Karpas-422 (cell line): ENCODE data around the gene FAIM. TPM values are rescaled to one million over a fixed set of nuclear protein-coding genes. Genes with fewer than 3 reads are reported as not detected.

Experiments
- DNase-seq: peaks from one replicate; pipeline ENCODE4 v3.0.0-alpha.2; 2015
- H2AFZ ChIP-seq: fragments of 200-600 bp; sonication (generic); 2 replicates; pipeline ENCODE4 v1.6.1; 2014; ENCODE audit warnings: antibody characterized with exemption, low read length, mixed read lengths
- H3K27ac ChIP-seq: fragments of 200-600 bp; sonication (generic); 2 replicates; pipeline ENCODE4 v1.5.1; 2014; ENCODE audit warnings: mild to moderate bottlenecking, low read length, moderate library complexity
- H3K27me3 ChIP-seq: fragments of 200-600 bp; sonication (generic); 2 replicates; pipeline ENCODE4 v1.6.1; 2014; ENCODE audit warnings: low read length, mixed read lengths
- H3K36me3 ChIP-seq: fragments of 200-600 bp; sonication (generic); 2 replicates; pipeline ENCODE4 v1.6.1; 2014; ENCODE audit warnings: low read length, mixed read lengths; ENCODE audit not compliant: insufficient read depth
- H3K4me1 ChIP-seq: fragments of 200-600 bp; sonication (generic); 2 replicates; pipeline ENCODE4 v1.6.1; 2014; ENCODE audit warnings: mild to moderate bottlenecking, low read length, mixed read lengths
- H3K4me2 ChIP-seq: fragments of 200-600 bp; sonication (generic); 2 replicates; pipeline ENCODE4 v1.6.1; 2014; ENCODE audit warnings: low read length, low read depth, mild to moderate bottlenecking; ENCODE audit not compliant: poor library complexity, severe bottlenecking
- H3K4me3 ChIP-seq: fragments of 200-600 bp; sonication (generic); 2 replicates; pipeline ENCODE4 v1.5.1; 2014; ENCODE audit warnings: mild to moderate bottlenecking, antibody characterized with exemption, low read length, mixed read lengths
- H3K79me2 ChIP-seq: fragments of 200-600 bp; sonication (generic); 2 replicates; pipeline ENCODE4 v1.6.1; 2014; ENCODE audit warnings: mild to moderate bottlenecking, low read length, mixed read lengths
- H3K9ac ChIP-seq: fragments of 200-600 bp; sonication (generic); 2 replicates; pipeline ENCODE4 v1.6.0; 2014; ENCODE audit warnings: low read length
- H3K9me2 ChIP-seq: fragments of 200-600 bp; sonication (generic), shearing (Covaris generic); replicated peaks from 2 replicates; pipeline ENCODE4 v1.6.0; 2014; ENCODE audit warnings: mild to moderate bottlenecking, low read length, moderate library complexity; ENCODE audit not compliant: insufficient read depth
- H3K9me3 ChIP-seq: fragments of 300-700, 200-600 bp; sonication (generic); 2 replicates; pipeline ENCODE4 v1.6.1; 2014; ENCODE audit warnings: low read length, mixed read lengths
- H4K20me1 ChIP-seq: fragments of 200-600 bp; sonication (generic); 2 replicates; pipeline ENCODE4 v1.6.1; 2014; ENCODE audit warnings: mild to moderate bottlenecking, antibody characterized with exemption, low read length, low read depth; ENCODE audit not compliant: insufficient read depth
- total RNA-seq: library from RNA; depleted of rRNA; stranded (reverse); fragments of >200 nt; shearing (Covaris generic); gene quantifications from 2 replicates; pipeline ENCODE4 v1.2.3, GENCODE V29; 2014; ENCODE audit warnings: low replicate concordance

The FAIM gene
- total RNA-seq, 1 experiment from 2014 or later: 39.2 TPM

DNA sequence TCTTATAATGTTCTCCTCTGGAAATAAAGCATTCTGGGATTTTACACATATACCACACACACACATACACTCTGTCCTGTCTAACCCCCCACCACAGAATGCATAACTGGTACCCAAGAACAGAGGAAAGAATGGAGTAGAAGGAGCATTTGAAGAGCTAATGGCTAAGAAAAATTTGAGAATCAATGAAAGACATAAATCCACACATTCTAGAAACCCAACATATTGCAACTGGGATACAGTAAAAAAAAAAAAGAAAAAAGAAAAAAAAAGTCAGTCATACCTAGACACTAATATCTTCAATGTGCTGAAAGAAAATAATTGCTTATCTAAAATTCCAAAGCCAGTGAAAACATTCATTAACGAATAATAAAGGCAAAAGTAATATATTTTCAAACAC is 35.4 kb upstream of the FAIM start:
- Histone ChIP-seq H3K27ac (no peak overlapping the region), H3K79me2 (peaks cover 9% of the 10 kb centered on the region), H3K27me3 (no peaks in the 10 kb centered on the region), H3K4me3 (no peak overlapping the region), H3K9ac (no peak overlapping the region), H3K4me2 (no peak overlapping the region), H3K4me1 (peaks cover 6% of the 10 kb centered on the region), H3K9me3 (no peaks in the 10 kb centered on the region), H2AFZ (no peak overlapping the region), H3K9me2 (no peaks in the 10 kb centered on the region), H3K36me3 (no peaks in the 10 kb centered on the region), H4K20me1 (no peaks in the 10 kb centered on the region)
- DNase-seq: no peak

DNA sequence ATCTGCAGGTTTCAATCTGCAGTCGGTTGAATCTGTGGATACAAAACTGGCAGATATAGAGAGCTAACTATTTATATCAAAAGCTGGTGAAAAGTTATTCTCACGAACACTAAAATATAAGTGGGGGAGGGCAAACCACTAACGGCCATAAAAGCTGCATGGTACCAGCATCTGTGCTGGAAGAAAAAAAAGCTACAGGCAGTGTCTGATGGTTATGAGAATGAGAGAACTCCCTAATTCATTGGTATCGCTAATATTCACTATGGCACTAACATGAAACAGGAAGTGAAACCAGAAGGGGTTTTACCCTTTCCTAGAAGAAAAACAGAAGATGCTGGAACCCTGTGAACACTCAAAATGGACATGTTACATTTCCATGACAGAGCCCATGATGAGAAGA is 30.4 kb upstream of the FAIM start:
- Histone ChIP-seq H3K27me3 (no peaks in the 10 kb centered on the region), H3K27ac (no peak overlapping the region), H4K20me1 (no peaks in the 10 kb centered on the region), H3K9me3 (no peaks in the 10 kb centered on the region), H3K4me1 (peaks cover 24% of the 10 kb centered on the region), H3K4me3 (no peak overlapping the region), H2AFZ (no peak overlapping the region), H3K4me2 (peak overlapping the region; percentile 33), H3K36me3 (no peaks in the 10 kb centered on the region), H3K9me2 (no peaks in the 10 kb centered on the region), H3K9ac (no peak overlapping the region), H3K79me2 (peaks cover 21% of the 10 kb centered on the region)
- DNase-seq: peak; percentile 79

DNA sequence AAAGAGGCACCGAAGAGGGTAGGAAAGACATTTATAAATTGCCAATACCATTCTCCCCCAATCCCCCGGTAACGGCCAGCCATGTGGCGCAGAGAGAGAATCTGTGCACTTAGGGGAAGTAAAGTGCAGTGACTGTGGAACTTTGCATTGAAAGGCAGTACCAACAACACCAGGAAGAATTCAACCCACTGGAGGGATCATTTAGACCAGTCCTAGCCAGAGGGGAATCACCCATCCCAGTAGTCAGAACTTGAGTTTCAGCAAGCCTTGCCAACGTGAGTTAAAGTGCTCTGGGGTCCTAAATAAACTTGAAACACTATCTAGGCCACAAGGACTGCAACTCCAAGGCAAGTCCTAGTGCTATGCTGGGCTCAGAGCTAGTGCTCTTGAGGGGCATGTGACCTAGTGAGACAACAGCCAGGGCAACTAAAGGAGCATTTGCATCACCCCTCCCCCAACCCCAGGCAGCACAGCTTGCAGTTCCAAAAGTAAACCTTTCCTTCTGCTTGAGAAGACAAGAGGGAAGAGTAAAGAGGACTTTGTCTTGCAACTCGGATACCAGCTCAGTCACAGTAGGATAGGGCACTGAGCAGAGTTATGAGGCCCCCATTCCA is 29.5 kb upstream of the FAIM start:
- no peak overlapping the region for H3K27ac ChIP-seq
- H3K36me3 ChIP-seq: no peaks in the 10 kb centered on the region
- H2AFZ ChIP-seq: no peak overlapping the region
- H3K9ac ChIP-seq: no peak overlapping the region
- H3K9me3 ChIP-seq: no peaks in the 10 kb centered on the region
- no peaks in the 10 kb centered on the region for H4K20me1 ChIP-seq
- no peak overlapping the region for H3K4me3 ChIP-seq
- no peaks in the 10 kb centered on the region for H3K27me3 ChIP-seq
- peak overlapping the region; percentile 27 for H3K4me2 ChIP-seq
- H3K9me2 ChIP-seq: no peaks in the 10 kb centered on the region
- H3K4me1 ChIP-seq: peaks cover 24% of the 10 kb centered on the region
- H3K79me2 ChIP-seq: peaks cover 24% of the 10 kb centered on the region
- DNase-seq: no peak

DNA sequence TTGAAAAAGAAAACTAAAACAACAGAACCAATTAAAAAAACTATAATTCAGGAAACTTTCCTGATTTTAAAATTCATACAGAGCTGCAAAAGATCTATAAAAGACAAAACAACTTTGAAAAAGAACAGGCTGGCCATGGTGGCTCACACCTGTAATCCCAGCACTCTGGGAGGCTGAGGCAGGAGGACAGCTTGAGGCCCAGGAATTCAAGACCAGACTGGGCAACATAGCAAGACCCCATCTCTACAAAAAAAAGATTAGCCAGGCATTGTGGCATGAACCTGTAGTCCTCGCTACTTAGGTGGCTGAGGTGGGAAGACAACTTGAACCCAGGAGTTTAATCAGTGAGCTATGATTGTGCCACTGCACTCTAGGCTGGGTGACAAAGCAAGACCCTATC is 21.2 kb upstream of the FAIM start:
- DNase-seq: no peak
- Histone ChIP-seq H3K9ac (no peak overlapping the region), H3K4me3 (no peak overlapping the region), H3K4me1 (peaks cover 9% of the 10 kb centered on the region), H3K9me3 (no peaks in the 10 kb centered on the region), H3K4me2 (no peak overlapping the region), H3K27ac (no peak overlapping the region), H4K20me1 (no peaks in the 10 kb centered on the region), H3K27me3 (no peaks in the 10 kb centered on the region), H2AFZ (no peak overlapping the region), H3K9me2 (no peaks in the 10 kb centered on the region), H3K79me2 (peaks cover 36% of the 10 kb centered on the region), H3K36me3 (no peaks in the 10 kb centered on the region)

DNA sequence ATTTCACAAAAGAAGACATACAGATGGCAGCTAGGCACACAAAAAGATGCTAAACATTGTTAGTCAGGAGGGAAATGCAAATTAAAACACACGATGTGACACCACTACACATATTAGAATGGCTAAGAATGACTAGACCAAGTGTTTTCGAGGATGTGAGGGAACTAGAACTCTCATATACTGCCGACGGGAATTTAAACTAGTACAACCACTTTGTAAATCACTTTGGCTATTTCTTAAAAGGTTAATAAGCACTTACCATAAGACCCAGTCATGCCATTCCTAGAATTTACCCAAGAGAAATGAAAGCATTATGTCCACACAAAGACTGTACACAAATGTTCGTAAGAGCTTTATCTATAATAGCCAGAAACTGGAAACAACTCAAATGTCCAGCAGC is 20.1 kb upstream of the FAIM start:
- peaks cover 39% of the 10 kb centered on the region for H3K79me2 ChIP-seq
- H3K9ac ChIP-seq: no peak overlapping the region
- no peak for DNase-seq
- peaks cover 16% of the 10 kb centered on the region for H3K4me1 ChIP-seq
- no peaks in the 10 kb centered on the region for H3K9me3 ChIP-seq
- no peaks in the 10 kb centered on the region for H3K36me3 ChIP-seq
- H2AFZ ChIP-seq: no peak overlapping the region
- no peaks in the 10 kb centered on the region for H3K9me2 ChIP-seq
- H3K4me3 ChIP-seq: no peak overlapping the region
- no peak overlapping the region for H3K4me2 ChIP-seq
- H4K20me1 ChIP-seq: no peaks in the 10 kb centered on the region
- no peaks in the 10 kb centered on the region for H3K27me3 ChIP-seq
- H3K27ac ChIP-seq: no peak overlapping the region

DNA sequence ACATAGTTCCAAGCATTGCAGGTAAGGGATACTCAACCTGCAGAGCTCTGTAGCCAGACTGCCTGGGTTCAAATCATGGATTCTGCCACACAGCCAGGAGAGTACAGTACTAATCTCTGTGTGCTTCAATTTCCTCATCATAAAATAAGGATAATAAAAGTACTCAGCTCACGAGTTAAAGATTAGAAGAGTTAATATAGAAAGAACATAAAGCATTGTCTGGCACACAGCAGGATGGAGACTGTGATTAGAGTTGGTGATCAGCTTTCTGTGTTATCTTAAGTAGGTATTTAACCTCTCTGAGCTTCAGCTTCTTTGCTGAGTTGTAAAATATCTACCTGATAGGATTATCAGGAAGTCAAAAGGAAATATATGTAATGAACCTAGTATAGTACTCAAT is 17.2 kb upstream of the FAIM start:
- Histone ChIP-seq H3K9me3 (no peaks in the 10 kb centered on the region), H3K4me3 (no peak overlapping the region), H3K4me1 (peaks cover 32% of the 10 kb centered on the region), H3K79me2 (peaks cover 31% of the 10 kb centered on the region), H3K27ac (no peak overlapping the region), H3K36me3 (no peaks in the 10 kb centered on the region), H3K4me2 (peak overlapping the region; percentile 84), H3K9ac (no peak overlapping the region), H3K9me2 (no peaks in the 10 kb centered on the region), H3K27me3 (no peaks in the 10 kb centered on the region), H2AFZ (no peak overlapping the region), H4K20me1 (no peaks in the 10 kb centered on the region)
- no peak for DNase-seq

DNA sequence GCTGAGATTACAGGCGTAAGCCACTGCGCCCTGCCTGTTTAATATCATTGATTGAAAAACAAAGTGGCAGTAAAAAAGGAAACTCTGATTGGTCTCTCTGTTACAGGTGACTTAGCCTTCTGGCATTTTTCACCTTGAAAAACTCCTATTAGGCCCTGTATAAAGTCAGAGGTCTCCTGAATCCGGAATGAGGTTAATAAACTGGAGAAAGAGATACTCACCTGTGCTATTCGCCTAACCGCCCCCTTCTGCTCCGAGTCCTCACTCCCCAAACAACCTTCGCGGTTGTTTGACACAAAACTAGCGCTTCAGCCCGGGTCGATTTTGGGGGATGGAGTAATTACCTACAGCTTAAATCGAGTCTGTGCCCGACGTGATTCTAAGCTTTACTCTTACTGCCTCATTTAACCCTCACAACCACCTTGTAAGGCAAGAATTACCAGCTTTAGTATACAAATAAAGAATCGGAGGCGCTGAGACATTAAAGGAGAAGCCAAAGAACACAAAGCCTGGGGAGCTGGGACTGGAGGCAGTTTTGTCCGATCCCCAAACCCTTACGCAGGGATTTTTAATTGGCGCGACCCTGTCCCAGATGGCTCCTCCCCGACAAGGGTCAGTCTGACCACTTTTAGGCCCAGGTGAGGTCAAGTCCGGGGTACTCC is 15.0 kb upstream of the FAIM start:
- Histone ChIP-seq H3K9ac (peak overlapping the region; percentile 71), H4K20me1 (no peaks in the 10 kb centered on the region), H3K36me3 (no peaks in the 10 kb centered on the region), H3K27me3 (no peaks in the 10 kb centered on the region), H3K9me3 (no peaks in the 10 kb centered on the region), H3K4me3 (peak overlapping the region; percentile 71), H3K4me1 (peaks cover 32% of the 10 kb centered on the region), H3K4me2 (peak overlapping the region; percentile 84), H3K79me2 (peaks cover 23% of the 10 kb centered on the region), H2AFZ (peak overlapping the region; percentile 44; the same call in 1 of the 2 replicates), H3K9me2 (no peaks in the 10 kb centered on the region), H3K27ac (peak overlapping the region; percentile 55)
- no peak for DNase-seq

DNA sequence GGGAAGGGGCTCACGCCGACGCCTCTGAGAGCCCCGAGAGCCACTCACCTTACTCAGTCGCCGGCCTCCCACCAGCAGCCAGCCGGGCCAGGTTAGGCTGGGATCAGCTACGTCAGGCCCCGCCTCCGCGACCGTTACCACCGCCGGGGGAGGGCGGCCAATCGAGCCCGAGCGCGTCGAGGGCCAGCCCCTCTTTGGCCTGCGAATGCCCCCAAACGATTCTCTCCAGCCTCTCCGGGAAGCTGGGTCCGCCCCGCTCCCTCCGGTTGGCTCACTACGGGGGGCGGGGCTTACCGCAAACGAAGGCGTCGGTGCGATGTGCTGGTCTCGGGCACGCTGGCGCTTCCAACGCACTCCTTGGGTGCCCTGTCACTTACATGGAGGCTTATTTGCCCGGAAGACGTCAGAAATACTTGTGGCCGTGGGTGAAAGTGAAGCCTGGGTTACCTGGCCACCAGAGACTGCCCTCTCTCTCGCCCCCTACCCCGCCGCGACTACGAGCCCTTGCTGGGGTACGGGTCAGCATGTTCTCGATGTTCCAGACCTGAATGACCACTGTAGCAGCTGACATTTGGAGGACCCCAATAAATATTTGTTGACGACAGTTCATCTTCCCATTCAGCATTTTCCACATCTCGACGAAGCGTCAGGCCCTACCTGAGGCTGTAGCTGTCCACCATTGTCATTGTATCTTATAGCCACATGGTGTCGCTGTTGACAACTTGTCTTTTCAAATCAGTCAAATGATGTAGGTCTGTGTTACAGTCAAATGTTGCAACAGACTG is 14.2 kb upstream of the FAIM start, which contains the start of gene CEP70:
CEP70 (minus strand) TSS at position 111 of the 785 bp plus-strand sequence. CDS start 21,333 bp downstream, outside the sequence.
- DNase-seq: peak; percentile 97
- Histone ChIP-seq H3K27ac (peak within 1 kb of the TSS; percentile 88), H3K27me3 (no peaks in the 10 kb centered on the region), H3K9me3 (no peaks in the 10 kb centered on the region), H3K36me3 (no peaks in the 10 kb centered on the region), H3K4me2 (peak within 1 kb of the TSS; percentile 84), H2AFZ (peak within 1 kb of the TSS; percentile 96), H4K20me1 (no peaks in the 10 kb centered on the region), H3K9me2 (no peaks in the 10 kb centered on the region), H3K4me3 (peak within 1 kb of the TSS; percentile 71), H3K9ac (peak within 1 kb of the TSS; percentile 75), H3K79me2 (peaks cover 23% of the 10 kb centered on the region), H3K4me1 (peaks cover 32% of the 10 kb centered on the region)
